ENCODE measurements around the gene SNRNP27.

DNA sequence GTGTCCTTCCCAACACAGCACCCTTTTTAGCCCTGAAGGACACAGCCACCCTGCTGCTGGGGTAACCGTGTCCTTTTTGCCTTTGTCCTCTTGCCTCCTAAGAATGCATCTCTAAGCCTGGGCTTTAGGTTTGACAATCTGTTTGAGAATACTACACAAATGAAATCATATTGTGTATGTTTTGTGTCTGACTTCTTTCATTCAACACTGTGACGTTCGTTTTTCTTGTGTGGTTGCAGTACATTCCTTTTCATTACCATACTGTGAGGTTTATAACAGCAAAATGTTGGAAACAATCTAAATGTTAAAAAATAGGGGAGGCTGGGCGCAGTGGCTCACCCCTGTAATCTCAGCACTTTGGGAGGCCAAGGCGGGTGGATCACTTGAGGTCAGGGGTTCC is 56.5 kb downstream of the SNRNP27 start:
- TF ChIP-seq POLR2A (IDR thresholded peaks at IDR 0.05) (no peak), CTCF (IDR thresholded peaks at IDR 0.05) (no peak)

All from ovary (tissue), 3 donors.